Activated naive CD4-positive, alpha-beta T cell treated with anti-CD3 and anti-CD28 coated beads for 36 hours (primary cell): ENCODE measurements around the gene BEX3. TPM values are rescaled to one million over a fixed set of nuclear protein-coding genes. Genes with fewer than 3 reads are reported as not detected.
"Not testable (repeated sequence)": the region's sequence is repeated elsewhere in the genome, so short reads cannot be mapped to it uniquely, and the experiment has no call there.

Experiments
- CTCF ChIA-PET: fragments of 350-600 bp; sonication (Branson Sonifier 250); formaldehyde crosslinking; loops from one replicate; lab custom pipeline; 2021; ENCODE audit warnings: antibody characterized with exemption; lab: Charles Lee
- DNase-seq: peaks from one replicate; pipeline ENCODE4 v3.0.0-alpha.2; 2020
- H3K27ac Mint-ChIP-seq: one replicate; pipeline ENCODE4 v1.8.0; 2021; ENCODE audit warnings: mild to moderate bottlenecking, mixed read lengths
- H3K27me3 Mint-ChIP-seq: one replicate; pipeline ENCODE4 v1.8.0; 2021; ENCODE audit warnings: low read depth, mixed read lengths
- H3K36me3 Mint-ChIP-seq: one replicate; pipeline ENCODE4 v1.8.0; 2021; ENCODE audit warnings: low read depth, mixed read lengths
- H3K4me1 Mint-ChIP-seq: one replicate; pipeline ENCODE4 v1.8.0; 2021; ENCODE audit warnings: low read depth, mixed read lengths
- H3K4me3 Mint-ChIP-seq: one replicate; pipeline ENCODE4 v1.8.0; 2021; ENCODE audit warnings: mild to moderate bottlenecking, moderate library complexity, mixed read lengths
- H3K9me3 Mint-ChIP-seq: one replicate; pipeline ENCODE4 v1.8.0; 2021; ENCODE audit warnings: mixed read lengths
- intact Hi-C: fragments of 100-400 bp; cut with micrococcal nuclease; formaldehyde crosslinking; loops from one replicate; pipeline ENCODE4 v1.15.1; 2023
- total RNA-seq, 2 experiments: library from RNA; stranded (reverse); gene quantifications; one replicate each; pipeline ENCODE4 v1.2.3, GENCODE V29; 2021

Gene BEX3
- total RNA-seq: 10 to 100 TPM; 40.4 to 46.5 TPM

DNA sequence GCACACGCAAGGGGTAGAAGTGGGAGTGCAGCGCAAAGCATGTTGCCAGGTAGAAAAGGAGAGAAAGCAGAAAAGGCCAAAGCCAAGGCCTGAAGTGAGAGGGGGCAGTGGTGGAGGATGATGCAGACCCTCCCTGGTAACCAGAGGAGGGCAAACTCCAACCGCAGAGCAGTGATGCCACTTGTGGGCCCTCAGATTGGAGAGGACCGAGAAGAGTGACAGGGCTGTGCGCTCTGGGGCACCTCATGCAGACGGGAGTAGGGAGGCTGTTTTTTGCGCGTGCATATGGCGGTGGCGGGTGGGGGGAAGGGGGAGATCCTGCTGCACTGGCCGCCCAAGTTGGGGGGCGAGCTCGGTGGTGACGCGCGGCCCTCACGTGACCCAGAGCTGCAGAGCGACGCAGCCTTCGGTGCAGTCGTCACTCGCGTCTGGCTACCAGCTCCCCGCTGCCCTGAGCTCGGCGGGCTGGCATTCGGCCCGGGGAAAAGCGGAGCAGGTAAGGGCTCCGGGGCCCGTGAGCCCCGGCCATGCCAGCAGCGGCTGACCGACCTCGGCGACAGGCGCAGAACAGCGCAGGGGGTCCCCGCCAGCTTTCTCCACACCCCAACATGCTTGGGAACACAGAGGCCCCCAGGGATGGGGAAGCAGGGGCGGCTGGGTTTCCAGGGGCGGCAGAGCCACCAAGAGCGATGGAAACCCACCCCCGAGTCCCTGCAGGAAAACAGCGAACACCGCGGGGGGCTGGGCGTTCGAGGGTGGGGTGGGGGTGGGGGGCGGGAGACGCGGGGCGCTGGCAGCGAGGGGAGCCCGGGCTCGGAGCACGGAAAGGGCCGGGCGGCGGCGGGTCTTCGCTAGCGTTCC, at the start of gene BEX3:
TSS of gene BEX3 (plus strand) at position 421 of the 861 bp plus-strand sequence. CDS start 984 bp downstream, outside the sequence.
- peaks cover 5% of the 10 kb centered on the region for H3K4me1 Mint-ChIP-seq
- H3K36me3 Mint-ChIP-seq: peaks cover 2% of the 10 kb centered on the region
- intact Hi-C loops: loop anchor here (2.0 kb wide), 2 partner anchors 28 to 66 kb away; partner anchors contain the start of gene BEX2
- CTCF ChIA-PET: interaction anchor here (0.7 kb wide), 1 partner anchor 114 kb away, joined by 3 read pairs; no protein-coding TSS in a partner anchor
- no peaks in the 10 kb centered on the region for H3K27me3 Mint-ChIP-seq
- H3K27ac Mint-ChIP-seq: peak within 1 kb of the TSS; percentile 56
- peak within 1 kb of the TSS; percentile 76 for H3K4me3 Mint-ChIP-seq
- no peaks in the 10 kb centered on the region for H3K9me3 Mint-ChIP-seq
- DNase-seq: peak; percentile 38

DNA sequence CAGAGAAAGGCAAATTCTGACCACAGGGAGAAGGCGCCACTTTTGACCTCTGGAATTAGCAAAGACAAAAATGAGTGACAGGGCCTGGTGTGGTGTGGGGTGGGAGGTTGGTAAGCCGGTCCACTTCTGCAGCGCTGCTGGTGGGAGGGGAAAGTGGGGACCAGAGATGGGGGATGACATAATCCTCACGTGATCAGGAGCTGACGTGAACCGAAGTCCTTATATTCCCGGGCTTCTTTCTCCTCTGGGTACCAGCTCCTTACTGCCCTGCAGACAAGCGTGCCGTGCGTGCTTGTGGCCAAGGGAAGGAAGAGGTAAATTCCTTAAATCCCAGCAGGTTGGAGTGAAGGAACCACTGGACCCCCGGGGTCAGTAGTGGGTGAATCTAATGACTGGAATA, 46.3 kb upstream of the BEX3 start, which contains the start of gene TCEAL7:
TSS of gene TCEAL7 (plus strand) at position 249 of the 400 bp plus-strand sequence. CDS start 1,165 bp downstream, outside the sequence.
- DNase-seq: no peak
- H3K27me3 Mint-ChIP-seq: peaks cover 16% of the 10 kb centered on the region
- H3K4me1 Mint-ChIP-seq: peaks cover 4% of the 10 kb centered on the region
- H3K4me3 Mint-ChIP-seq: no peak within 1 kb of the TSS
- no peak within 1 kb of the TSS for H3K27ac Mint-ChIP-seq
- H3K9me3 Mint-ChIP-seq: no peaks in the 10 kb centered on the region
- CTCF ChIA-PET: no interaction called here
- H3K36me3 Mint-ChIP-seq: no peaks in the 10 kb centered on the region
- intact Hi-C loops: no loop called here

GRCh38 chrX:103330681-103331288, 45.6 kb upstream of the BEX3 start:
- no peaks in the 10 kb centered on the region for H3K9me3 Mint-ChIP-seq
- intact Hi-C loops: no loop called here
- H3K27me3 Mint-ChIP-seq: peaks cover 16% of the 10 kb centered on the region
- H3K27ac Mint-ChIP-seq: no peak overlapping the region
- no peak for DNase-seq
- no peak overlapping the region for H3K4me3 Mint-ChIP-seq
- H3K36me3 Mint-ChIP-seq: no peaks in the 10 kb centered on the region
- peaks cover 4% of the 10 kb centered on the region for H3K4me1 Mint-ChIP-seq
- CTCF ChIA-PET: no interaction called here

DNA sequence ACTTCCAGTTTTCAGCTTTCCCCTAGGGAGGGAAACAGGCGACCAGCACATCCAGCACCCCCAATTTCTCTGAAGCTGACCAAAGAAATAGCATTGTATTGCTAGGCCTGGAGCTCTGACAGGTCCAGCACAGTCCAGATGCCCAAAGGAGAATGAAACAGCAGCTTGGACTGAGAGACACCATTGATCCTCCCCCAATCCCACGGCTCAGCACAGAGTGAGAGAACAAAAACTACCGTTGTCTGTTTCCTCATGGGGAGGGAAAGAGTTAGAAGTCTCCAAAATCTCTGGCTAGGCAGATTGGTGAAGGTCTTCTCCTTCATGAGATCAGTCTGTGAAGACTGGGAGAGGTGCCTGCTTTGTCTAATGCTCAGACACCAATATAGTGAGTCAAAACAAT, 37.7 kb upstream of the BEX3 start:
- H3K9me3 Mint-ChIP-seq: no peaks in the 10 kb centered on the region
- H3K27me3 Mint-ChIP-seq: no peaks in the 10 kb centered on the region
- H3K27ac Mint-ChIP-seq: no peak overlapping the region
- H3K4me1 Mint-ChIP-seq: peaks cover 4% of the 10 kb centered on the region
- H3K4me3 Mint-ChIP-seq: no peak overlapping the region
- no peaks in the 10 kb centered on the region for H3K36me3 Mint-ChIP-seq
- intact Hi-C loops: no loop called here
- CTCF ChIA-PET: interaction anchor here (1.0 to 1.6 kb wide), 2 partner anchors 126 to 127 kb away, joined by 3 to 6 read pairs; no protein-coding TSS in a partner anchor
- no peak for DNase-seq

GRCh38 chrX:103343105-103343504, 33.2 kb upstream of the BEX3 start:
- Mint-ChIP-seq H3K4me1 (peaks cover 4% of the 10 kb centered on the region), H3K4me3 (no peak overlapping the region), H3K36me3 (no peaks in the 10 kb centered on the region), H3K27me3 (peaks cover 2% of the 10 kb centered on the region), H3K27ac (no peak overlapping the region), H3K9me3 (no peaks in the 10 kb centered on the region)
- CTCF ChIA-PET: interaction anchor here (0.6 to 0.7 kb wide), 2 partner anchors 121 to 123 kb away, joined by 3 to 4 read pairs; no protein-coding TSS in a partner anchor
- intact Hi-C loops: loop anchor here (1.0 to 5.0 kb wide), 2 partner anchors 121 to 131 kb away; no protein-coding TSS in a partner anchor
- DNase-seq: peak; percentile 65

DNA sequence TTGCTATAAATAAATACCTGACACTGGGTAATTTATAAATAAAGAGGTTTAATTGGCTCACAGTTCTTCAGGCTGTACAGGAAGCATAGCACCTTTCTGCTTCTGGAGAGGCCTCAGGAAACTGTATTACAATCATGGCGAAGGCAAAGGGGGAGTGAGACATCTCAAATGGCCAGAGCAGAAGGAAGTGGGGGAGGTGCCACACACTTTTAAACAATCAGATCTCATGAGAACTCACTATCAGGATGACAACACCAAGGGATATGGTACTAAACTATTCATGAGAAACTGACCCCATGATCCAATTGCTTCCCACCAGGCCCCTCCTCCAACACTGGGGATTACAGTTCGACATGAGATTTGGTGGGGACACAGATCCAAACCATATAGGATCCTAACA, 31.7 kb upstream of the BEX3 start:
- no peaks in the 10 kb centered on the region for H3K9me3 Mint-ChIP-seq
- H3K27ac Mint-ChIP-seq: no peak overlapping the region
- no peaks in the 10 kb centered on the region for H3K36me3 Mint-ChIP-seq
- H3K27me3 Mint-ChIP-seq: peaks cover 2% of the 10 kb centered on the region
- CTCF ChIA-PET: no interaction called here
- peaks cover 4% of the 10 kb centered on the region for H3K4me1 Mint-ChIP-seq
- DNase-seq: no peak
- intact Hi-C loops: loop anchor here (5.0 kb wide), 1 partner anchor 132 kb away; no protein-coding TSS in a partner anchor
- H3K4me3 Mint-ChIP-seq: no peak overlapping the region

- Mint-ChIP-seq H3K36me3 (no peaks in the 10 kb centered on the region), H3K9me3 (no peaks in the 10 kb centered on the region), H3K4me3 (no peak overlapping the region), H3K27me3 (peaks cover 2% of the 10 kb centered on the region), H3K4me1 (peaks cover 4% of the 10 kb centered on the region), H3K27ac (no peak overlapping the region)
- CTCF ChIA-PET: interaction anchor here (1.3 kb wide), 1 partner anchor 103 kb away, joined by 3 read pairs; no protein-coding TSS in a partner anchor
- intact Hi-C loops: no loop called here
- no peak for DNase-seq
Observed at GRCh38 chrX:103347682-103348397, 28.5 kb upstream of the BEX3 start.

GRCh38 chrX:103356130-103356798, 20.1 kb upstream of the BEX3 start, which contains the start of gene TCEAL9:
Gene TCEAL9, plus strand, starts transcription at chrX:103356506. Its CDS starts 1,179 bp downstream, at chrX:103357685.
- CTCF ChIA-PET: interaction anchor here (0.6 to 0.7 kb wide), 2 partner anchors 202 to 781 kb away, joined by 3 to 5 read pairs; no protein-coding TSS in a partner anchor
- H3K4me1 Mint-ChIP-seq: peaks cover 7% of the 10 kb centered on the region
- no peaks in the 10 kb centered on the region for H3K9me3 Mint-ChIP-seq
- no peaks in the 10 kb centered on the region for H3K27me3 Mint-ChIP-seq
- H3K4me3 Mint-ChIP-seq: peak within 1 kb of the TSS; percentile 81
- peaks cover 2% of the 10 kb centered on the region for H3K36me3 Mint-ChIP-seq
- intact Hi-C loops: loop anchor here (5.0 kb wide), 1 partner anchor 106 kb away; no protein-coding TSS in a partner anchor
- DNase-seq: no peak
- H3K27ac Mint-ChIP-seq: no peak within 1 kb of the TSS

DNA sequence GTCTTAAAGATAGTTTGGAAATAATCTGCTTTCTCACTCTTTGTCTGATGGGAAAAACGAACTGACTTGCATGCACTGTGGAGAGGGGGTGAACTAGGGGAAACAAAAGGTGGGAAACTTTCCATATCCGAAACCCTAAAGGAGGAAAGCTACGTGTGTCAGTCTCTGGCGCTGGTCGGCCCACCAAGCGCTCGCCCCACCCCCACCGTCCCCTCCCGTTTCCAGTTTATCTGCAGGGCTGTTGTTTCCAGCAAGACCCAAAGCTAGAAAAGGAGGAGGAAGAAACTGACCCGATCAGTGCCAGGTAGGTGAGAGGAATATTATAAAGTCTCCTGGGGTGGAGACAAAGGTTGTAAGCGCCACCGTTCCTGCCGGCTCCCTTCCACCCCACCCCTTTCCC, 19.5 kb upstream of the BEX3 start:
- DNase-seq: peak; percentile 12
- intact Hi-C loops: loop anchor here (5.0 kb wide), 1 partner anchor 105 kb away; no protein-coding TSS in a partner anchor
- CTCF ChIA-PET: no interaction called here
- peaks cover 7% of the 10 kb centered on the region for H3K4me1 Mint-ChIP-seq
- peaks cover 2% of the 10 kb centered on the region for H3K36me3 Mint-ChIP-seq
- H3K27ac Mint-ChIP-seq: no peak overlapping the region
- H3K9me3 Mint-ChIP-seq: no peaks in the 10 kb centered on the region
- peak overlapping the region; percentile 81 for H3K4me3 Mint-ChIP-seq
- H3K27me3 Mint-ChIP-seq: no peaks in the 10 kb centered on the region

DNA sequence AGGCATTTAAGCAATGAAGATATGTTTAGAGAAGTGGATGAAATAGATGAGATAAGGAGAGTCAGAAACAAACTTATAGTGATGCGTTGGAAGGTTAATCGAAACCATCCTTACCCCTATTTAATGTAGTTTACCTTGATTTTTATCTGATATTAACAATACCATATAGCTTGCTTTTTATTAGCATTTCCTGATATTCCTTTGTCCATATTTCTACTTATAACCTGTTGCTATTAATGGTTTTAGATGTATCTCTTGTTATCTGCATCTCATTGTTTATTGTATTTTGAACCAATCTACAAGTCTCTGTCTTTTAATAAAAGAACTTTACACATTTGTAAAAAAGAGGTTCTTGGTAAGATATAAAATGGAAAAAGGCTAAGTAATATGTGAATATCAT, 18.5 kb upstream of the BEX3 start:
- CTCF ChIA-PET: no interaction called here
- H3K27ac Mint-ChIP-seq: no peak overlapping the region
- H3K27me3 Mint-ChIP-seq: no peaks in the 10 kb centered on the region
- peaks cover 2% of the 10 kb centered on the region for H3K36me3 Mint-ChIP-seq
- peak overlapping the region; percentile 8 for H3K4me3 Mint-ChIP-seq
- intact Hi-C loops: loop anchor here (5.0 kb wide), 1 partner anchor 104 kb away; no protein-coding TSS in a partner anchor
- H3K9me3 Mint-ChIP-seq: no peaks in the 10 kb centered on the region
- DNase-seq: no peak
- H3K4me1 Mint-ChIP-seq: peaks cover 7% of the 10 kb centered on the region

- H3K36me3 Mint-ChIP-seq, CTCF ChIA-PET, DNase-seq, H3K27me3 Mint-ChIP-seq, H3K27ac Mint-ChIP-seq, H3K4me3 Mint-ChIP-seq, H3K4me1 Mint-ChIP-seq, H3K9me3 Mint-ChIP-seq: not testable (repeated sequence)
- intact Hi-C loops: loop anchor here (5.0 kb wide), 1 partner anchor 103 kb away; no protein-coding TSS in a partner anchor
Observed at GRCh38 chrX:103359605-103360004, 16.7 kb upstream of the BEX3 start.
